ENCODE results near the gene VOPP1.

DNA sequence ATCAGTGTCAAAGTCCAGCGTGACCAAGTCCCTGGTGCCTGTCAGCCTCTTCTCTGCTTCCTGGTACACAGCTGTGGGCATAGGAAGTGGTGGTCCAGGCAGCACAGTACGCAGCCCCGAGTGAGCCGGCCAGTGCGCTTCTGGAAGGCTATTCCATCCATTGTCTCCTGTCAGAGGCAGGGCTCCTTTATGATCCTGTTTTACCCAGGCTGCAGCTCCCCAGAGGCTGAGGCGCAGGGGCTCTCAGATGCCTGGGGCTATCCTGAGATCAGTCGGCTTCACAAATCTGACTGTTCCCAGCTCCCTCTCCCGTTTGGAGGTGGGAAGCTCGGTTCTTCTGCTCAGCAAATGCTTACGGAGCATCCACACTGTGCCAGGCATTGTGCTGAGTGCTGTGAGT is 136.8 kb downstream of the VOPP1 start:
- no peak for TF ChIP-seq POLR2AphosphoS5 (IDR thresholded peaks at IDR 0.05)
- TF ChIP-seq, protein P1, sequence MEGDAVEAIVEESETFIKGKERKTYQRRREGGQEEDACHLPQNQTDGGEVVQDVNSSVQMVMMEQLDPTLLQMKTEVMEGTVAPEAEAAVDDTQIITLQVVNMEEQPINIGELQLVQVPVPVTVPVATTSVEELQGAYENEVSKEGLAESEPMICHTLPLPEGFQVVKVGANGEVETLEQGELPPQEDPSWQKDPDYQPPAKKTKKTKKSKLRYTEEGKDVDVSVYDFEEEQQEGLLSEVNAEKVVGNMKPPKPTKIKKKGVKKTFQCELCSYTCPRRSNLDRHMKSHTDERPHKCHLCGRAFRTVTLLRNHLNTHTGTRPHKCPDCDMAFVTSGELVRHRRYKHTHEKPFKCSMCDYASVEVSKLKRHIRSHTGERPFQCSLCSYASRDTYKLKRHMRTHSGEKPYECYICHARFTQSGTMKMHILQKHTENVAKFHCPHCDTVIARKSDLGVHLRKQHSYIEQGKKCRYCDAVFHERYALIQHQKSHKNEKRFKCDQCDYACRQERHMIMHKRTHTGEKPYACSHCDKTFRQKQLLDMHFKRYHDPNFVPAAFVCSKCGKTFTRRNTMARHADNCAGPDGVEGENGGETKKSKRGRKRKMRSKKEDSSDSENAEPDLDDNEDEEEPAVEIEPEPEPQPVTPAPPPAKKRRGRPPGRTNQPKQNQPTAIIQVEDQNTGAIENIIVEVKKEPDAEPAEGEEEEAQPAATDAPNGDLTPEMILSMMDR (IDR thresholded peaks at IDR 0.05), result no peak
- TF ChIP-seq POLR2A (IDR thresholded peaks at IDR 0.05; ENCODE audit: low read depth), result no peak
- TF ChIP-seq EP300 (IDR thresholded peaks at IDR 0.05), result no peak
